Spinal cord (tissue), 10 donors: ENCODE data around the gene CXCR2. TPM values are rescaled to one million over a fixed set of nuclear protein-coding genes. Genes with fewer than 3 reads are reported as not detected.

ENCODE experiments used
- DNase-seq, 6 donors: peaks; one replicate each; pipeline versions ENCODE4 v3.0.0 to v3.0.0-alpha.2; 2013 to 2015; ENCODE audit warnings: low spot score in 6 of 6, low read depth in 4 of 6
- H3K27ac ChIP-seq: one replicate; pipeline ENCODE4 v1.5.1; 2013; ENCODE audit warnings: low read depth, low read length, control low read depth
- H3K27me3 ChIP-seq: one replicate; pipeline ENCODE4 v1.6.1; 2013; ENCODE audit warnings: low read length; ENCODE audit not compliant: control insufficient read depth, insufficient read depth
- H3K36me3 ChIP-seq: one replicate; pipeline ENCODE4 v1.6.1; 2013; ENCODE audit warnings: low read length; ENCODE audit not compliant: control insufficient read depth, insufficient read depth
- H3K4me1 ChIP-seq: one replicate; pipeline ENCODE4 v1.6.1; 2013; ENCODE audit warnings: low read length; ENCODE audit not compliant: control insufficient read depth, insufficient read depth
- H3K4me3 ChIP-seq: one replicate; pipeline ENCODE4 v1.5.1; 2013; ENCODE audit warnings: low read depth, low read length, control low read depth
- H3K9me3 ChIP-seq: one replicate; pipeline ENCODE4 v1.6.1; 2013; ENCODE audit warnings: low read length; ENCODE audit not compliant: control insufficient read depth, insufficient read depth
- WGBS: methylation state at CpG from one replicate; pipeline ENCODE4 v1.1.5; 2013; ENCODE audit warnings: missing lambda C conversion rate; ENCODE audit not compliant: insufficient coverage; 5-methylcytosine and 5-hydroxymethylcytosine counted together
- polyA plus RNA-seq, 2 donors: library from polyadenylated mRNA; unstranded; fragments of 120-200 nt; gene quantifications; one replicate each; pipeline ENCODE4 v1.2.1, GENCODE V29; 2013; ENCODE audit not compliant: insufficient read length in 2 of 2
- total RNA-seq, 2 donors: library from RNA; depleted of rRNA in 1 of 2; stranded (reverse); fragments of 120-200 nt in 1 of 2; fragments of >200 nt in 1 of 2; gene quantifications; one replicate each; pipeline versions ENCODE4 v1.2.3 to v1.2.4, GENCODE V29; 2013 to 2014
- donor health status: healthy.

CXCR2 gene
- total and polyA plus RNA-seq, 4 donors = 0.06 to 3.3 (median 0.21) TPM

- Histone ChIP-seq H3K4me1 (no peaks in the 10 kb centered on the region), H3K4me3 (no peak overlapping the region), H3K27ac (no peak overlapping the region), H3K36me3 (no peaks in the 10 kb centered on the region), H3K9me3 (no peaks in the 10 kb centered on the region), H3K27me3 (no peaks in the 10 kb centered on the region)
- DNase-seq = no peak
- 98% methylated on average over 7 of the region's 8 CpGs for WGBS
These were observed 26.3 kb downstream of the CXCR2 start for GRCh38 chr2:218152172-218152571.

- Histone ChIP-seq H3K4me3 (no peak overlapping the region), H3K9me3 (no peaks in the 10 kb centered on the region), H3K27me3 (no peaks in the 10 kb centered on the region), H3K4me1 (no peaks in the 10 kb centered on the region), H3K27ac (no peak overlapping the region), H3K36me3 (no peaks in the 10 kb centered on the region)
- no peak for DNase-seq
- 69% methylated on average over 1 of the region's 1 CpG for WGBS
These were observed 26.9 kb downstream of the CXCR2 start for GRCh38 chr2:218152777-218153176.

GRCh38 chr2:218155953-218156479 lies 30.2 kb downstream of the CXCR2 start:
- Histone ChIP-seq H3K9me3 (no peaks in the 10 kb centered on the region), H3K27ac (no peak overlapping the region), H3K4me3 (no peak overlapping the region), H3K4me1 (no peaks in the 10 kb centered on the region), H3K36me3 (no peaks in the 10 kb centered on the region), H3K27me3 (no peaks in the 10 kb centered on the region)
- DNase-seq = no peak
- WGBS = 100% methylated on average over 2 of the region's 7 CpGs

- H3K4me1 ChIP-seq = no peaks in the 10 kb centered on the region
- DNase-seq = no peak
- H3K36me3 ChIP-seq = no peaks in the 10 kb centered on the region
- no CpG with 5 or more reads among the region's 2 CpGs for WGBS
- no peak overlapping the region for H3K27ac ChIP-seq
- H3K9me3 ChIP-seq = no peaks in the 10 kb centered on the region
- H3K4me3 ChIP-seq = no peak overlapping the region
- H3K27me3 ChIP-seq = no peaks in the 10 kb centered on the region
These were observed 35.8 kb downstream of the CXCR2 start for GRCh38 chr2:218161644-218162043.

GRCh38 chr2:218162814-218163213 lies 37.0 kb downstream of the CXCR2 start:
- Histone ChIP-seq H3K36me3 (no peaks in the 10 kb centered on the region), H3K27ac (no peak overlapping the region), H3K9me3 (no peaks in the 10 kb centered on the region), H3K4me3 (no peak overlapping the region), H3K4me1 (no peaks in the 10 kb centered on the region), H3K27me3 (no peaks in the 10 kb centered on the region)
- no CpG with 5 or more reads among the region's 1 CpG for WGBS
- no peak for DNase-seq

- no peak for DNase-seq
- Histone ChIP-seq H3K36me3 (no peaks in the 10 kb centered on the region), H3K27me3 (no peaks in the 10 kb centered on the region), H3K27ac (no peak within 1 kb of the TSS), H3K4me3 (no peak within 1 kb of the TSS), H3K9me3 (no peaks in the 10 kb centered on the region), H3K4me1 (no peaks in the 10 kb centered on the region)
- no CpG with 5 or more reads among the region's 3 CpGs for WGBS
These were observed 41.0 kb downstream of the CXCR2 start, which contains the start of gene CXCR1 for GRCh38 chr2:218166791-218167190. CXCR1 (minus strand) TSS chr2:218166962; CDS start chr2:218165211, 1,751 bp downstream.

- Histone ChIP-seq H3K4me1 (no peaks in the 10 kb centered on the region), H3K27me3 (no peaks in the 10 kb centered on the region), H3K9me3 (no peaks in the 10 kb centered on the region), H3K4me3 (no peak overlapping the region), H3K36me3 (no peaks in the 10 kb centered on the region), H3K27ac (no peak overlapping the region)
- WGBS = 82% methylated on average over 1 of the region's 1 CpG
- DNase-seq = no peak
These were observed 42.2 kb downstream of the CXCR2 start for GRCh38 chr2:218168016-218168415.

GRCh38 chr2:218168635-218169462 lies 43.0 kb downstream of the CXCR2 start:
- H3K4me3 ChIP-seq = no peak overlapping the region
- no peaks in the 10 kb centered on the region for H3K27me3 ChIP-seq
- no peak overlapping the region for H3K27ac ChIP-seq
- H3K4me1 ChIP-seq = no peaks in the 10 kb centered on the region
- no peaks in the 10 kb centered on the region for H3K36me3 ChIP-seq
- H3K9me3 ChIP-seq = no peaks in the 10 kb centered on the region
- peak in 1 of 6 donors; percentile 38 for DNase-seq
- 58% methylated on average over 2 of the region's 9 CpGs for WGBS

- no peaks in the 10 kb centered on the region for H3K36me3 ChIP-seq
- DNase-seq = no peak
- H3K27me3 ChIP-seq = no peaks in the 10 kb centered on the region
- whole genome bisulfite sequencing = no CpG with 5 or more reads among the region's 5 CpGs
- H3K9me3 ChIP-seq = no peaks in the 10 kb centered on the region
- no peak overlapping the region for H3K27ac ChIP-seq
- no peaks in the 10 kb centered on the region for H3K4me1 ChIP-seq
- no peak overlapping the region for H3K4me3 ChIP-seq
These were observed 44.1 kb downstream of the CXCR2 start for GRCh38 chr2:218169757-218170546.
